Measurements from ENCODE around the gene SLC6A7.
"Not testable (repeated sequence)": the region's sequence is repeated elsewhere in the genome, so short reads cannot be mapped to it uniquely, and the experiment has no call there.

Gene SLC6A7

GRCh38 chr5:150245111-150245789 is 55.4 kb downstream of the SLC6A7 start:
- DNase-seq = no peak

DNA sequence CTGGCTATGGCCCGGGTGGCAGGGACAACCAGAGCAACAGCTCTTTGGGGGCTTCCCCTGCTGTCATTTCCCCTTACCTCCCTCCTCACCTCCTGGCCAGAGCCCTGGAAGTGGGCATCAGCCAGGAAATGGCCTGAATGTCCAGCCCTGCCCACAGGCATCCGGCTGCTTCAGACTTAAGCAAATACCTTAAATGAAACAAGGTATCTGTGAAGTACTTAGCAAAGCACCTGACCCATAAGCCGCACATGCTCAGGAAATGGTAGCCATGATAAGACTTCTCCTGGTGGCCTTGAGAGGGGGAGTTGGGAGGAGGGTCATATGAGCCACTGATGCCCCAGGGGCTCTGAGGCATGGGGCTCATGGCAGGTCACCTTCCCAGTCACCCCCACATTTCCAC is 55.9 kb downstream of the SLC6A7 start:
- no peak for DNase-seq

DNA sequence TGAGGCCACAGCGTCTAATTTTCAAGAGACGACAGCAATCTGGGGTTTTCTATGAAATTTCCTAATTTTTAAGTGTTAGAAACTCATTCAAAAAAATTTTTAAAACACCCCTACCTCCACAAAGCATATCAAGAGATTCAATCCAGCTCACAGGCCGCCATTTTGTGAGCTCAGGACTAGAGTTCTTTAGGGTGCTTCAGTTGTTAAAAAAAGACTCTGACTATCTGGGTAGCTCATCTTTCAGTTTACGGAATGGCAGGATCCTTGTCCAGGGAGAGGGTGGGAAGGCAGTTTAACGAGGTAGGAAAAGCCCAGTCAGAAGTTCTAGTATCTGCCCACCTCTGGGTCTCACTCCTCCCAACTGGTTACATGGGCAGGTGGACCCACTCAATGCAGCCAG is 56.6 kb downstream of the SLC6A7 start:
- no peak for DNase-seq

GRCh38 chr5:150246835-150247234 is 57.0 kb downstream of the SLC6A7 start:
- DNase-seq = no peak

- no peak for DNase-seq
Measured at GRCh38 chr5:150247726-150248125, 57.9 kb downstream of the SLC6A7 start.

DNA sequence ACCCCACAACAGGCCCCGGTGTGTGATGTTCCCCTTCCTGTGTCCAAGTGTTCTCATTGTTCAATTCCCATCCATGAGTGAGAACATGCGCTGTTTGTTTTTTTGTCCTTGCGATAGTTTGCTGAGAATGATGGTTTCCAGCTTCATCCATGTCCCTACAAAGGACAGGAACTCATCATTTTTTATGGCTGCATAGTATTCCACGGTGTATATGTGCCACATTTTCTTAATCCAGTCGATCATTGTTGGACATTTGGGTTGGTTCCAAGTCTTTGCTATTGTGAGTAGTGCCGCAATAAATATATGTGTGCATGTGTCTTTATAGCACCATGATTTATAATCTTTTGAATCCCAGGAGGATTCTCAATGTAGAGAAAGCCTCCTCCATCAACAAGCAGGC is 58.6 kb downstream of the SLC6A7 start:
- DNase-seq = not testable (repeated sequence)

DNA sequence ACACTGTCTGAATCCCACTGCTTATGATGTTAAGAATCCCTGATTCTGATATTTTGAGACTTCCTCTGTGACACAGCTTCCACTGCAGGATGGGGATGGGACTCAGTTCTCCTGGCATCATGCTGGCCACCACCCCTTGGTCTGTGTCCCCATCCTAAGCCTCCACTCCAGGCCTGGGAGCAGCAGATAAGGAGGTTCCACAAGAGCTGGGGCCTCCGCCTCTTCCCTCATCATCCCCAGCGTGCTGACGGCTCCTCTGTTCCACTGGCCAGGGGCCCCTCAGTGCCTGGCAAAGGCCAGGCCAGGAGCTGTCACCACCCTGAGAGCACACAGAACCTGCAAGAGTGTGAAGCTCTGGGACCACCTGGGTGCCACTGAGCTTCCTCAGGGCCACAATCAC is 59.1 kb downstream of the SLC6A7 start:
- no peak for DNase-seq

DNA sequence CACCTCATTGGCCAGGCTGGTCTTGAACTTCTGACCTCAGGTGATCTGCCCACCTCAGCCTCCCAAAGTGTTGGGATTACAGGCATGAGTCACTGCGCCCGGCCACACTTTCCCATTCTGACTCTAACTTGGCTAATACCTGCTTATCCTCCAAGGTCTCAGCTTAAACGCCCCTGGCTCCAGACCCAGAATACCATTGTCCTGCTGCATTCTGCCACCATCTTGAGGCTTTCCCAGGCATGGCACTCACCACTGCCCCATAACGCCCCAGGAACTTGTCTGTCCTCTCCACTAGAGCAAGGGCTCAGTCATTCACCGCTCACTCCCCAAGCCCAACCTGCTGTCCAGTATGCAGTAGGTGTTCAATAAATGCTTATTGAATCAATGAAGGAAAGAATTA is 59.9 kb downstream of the SLC6A7 start:
- DNase-seq = no peak

GRCh38 chr5:150251504-150251903 is 61.6 kb downstream of the SLC6A7 start:
- no peak for DNase-seq

DNA sequence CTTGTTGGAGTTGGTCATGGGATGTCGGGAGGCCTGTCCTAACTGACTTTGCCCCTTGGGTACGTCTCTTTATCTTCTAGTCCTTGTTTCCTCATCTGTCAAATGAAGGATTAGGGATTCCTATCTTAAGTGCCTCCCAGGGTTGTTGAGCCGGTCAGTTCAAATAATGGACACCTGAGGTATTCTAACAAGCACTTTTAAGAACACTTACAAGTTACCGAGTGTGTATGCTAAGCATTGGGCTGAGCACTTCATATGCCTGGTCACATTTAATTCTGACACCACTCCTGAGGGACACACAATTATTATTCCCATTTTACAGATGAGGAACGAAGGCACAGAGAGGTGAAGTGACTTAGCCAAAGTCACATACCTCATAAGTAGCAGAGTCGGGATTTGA is 62.6 kb downstream of the SLC6A7 start:
- DNase-seq = no peak

DNA sequence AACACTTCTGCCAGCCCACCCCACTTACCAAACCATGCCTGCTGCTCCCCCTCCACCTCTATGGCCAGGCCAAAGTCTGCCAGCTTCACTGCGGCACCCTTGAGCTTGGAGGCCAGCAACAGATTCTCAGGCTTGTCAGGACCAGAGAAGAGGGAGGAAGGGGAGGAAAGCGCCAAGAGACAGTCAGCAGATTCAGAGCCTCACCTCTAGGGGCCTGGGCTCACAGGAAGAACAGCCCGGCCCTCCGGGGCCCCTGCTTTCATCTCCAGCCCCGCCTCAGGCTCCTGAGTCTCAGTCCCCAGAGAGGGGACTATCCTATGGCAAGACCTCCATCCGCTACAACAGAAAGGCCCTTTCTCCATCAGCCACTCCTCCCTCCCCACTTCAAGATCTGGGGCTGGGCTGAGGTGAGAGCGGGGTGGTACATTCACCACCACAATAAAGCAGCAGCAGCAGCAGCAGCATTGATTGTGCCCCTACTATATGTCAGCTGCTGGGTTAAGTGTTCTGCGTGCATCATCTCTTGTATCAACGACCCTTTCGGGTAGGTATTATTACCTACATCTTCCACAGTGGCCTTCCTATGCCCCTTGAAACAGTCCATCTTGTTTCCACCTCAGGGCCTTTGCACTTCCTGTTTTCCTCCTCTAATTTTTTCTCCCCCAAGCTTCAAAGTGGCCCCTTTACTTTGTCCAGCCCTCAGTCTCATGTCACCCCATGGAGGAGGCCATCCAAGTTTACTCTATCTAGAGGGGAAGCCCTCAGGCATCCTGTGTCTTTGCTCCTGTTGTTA is 63.8 kb downstream of the SLC6A7 start:
- no peak for DNase-seq

DNA sequence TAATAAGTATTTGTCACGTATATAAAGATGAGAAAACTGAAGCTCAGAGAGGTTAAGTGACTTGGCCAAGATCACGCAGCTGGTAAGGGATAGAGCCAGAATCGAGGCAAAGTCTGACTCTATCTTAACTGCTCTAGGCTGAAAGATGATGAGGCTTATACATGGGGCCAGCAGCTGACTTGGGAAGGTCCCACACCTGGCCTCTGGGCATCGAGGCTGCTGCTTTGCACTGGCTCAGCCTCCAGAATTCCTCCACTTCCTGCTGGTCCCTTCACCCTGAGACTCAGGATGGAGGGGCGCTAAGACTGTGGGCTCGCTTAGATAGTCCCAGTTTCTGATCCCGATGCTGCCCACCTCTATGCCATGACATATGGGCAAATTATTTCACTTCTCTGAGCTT is 64.5 kb downstream of the SLC6A7 start:
- no peak for DNase-seq

DNA sequence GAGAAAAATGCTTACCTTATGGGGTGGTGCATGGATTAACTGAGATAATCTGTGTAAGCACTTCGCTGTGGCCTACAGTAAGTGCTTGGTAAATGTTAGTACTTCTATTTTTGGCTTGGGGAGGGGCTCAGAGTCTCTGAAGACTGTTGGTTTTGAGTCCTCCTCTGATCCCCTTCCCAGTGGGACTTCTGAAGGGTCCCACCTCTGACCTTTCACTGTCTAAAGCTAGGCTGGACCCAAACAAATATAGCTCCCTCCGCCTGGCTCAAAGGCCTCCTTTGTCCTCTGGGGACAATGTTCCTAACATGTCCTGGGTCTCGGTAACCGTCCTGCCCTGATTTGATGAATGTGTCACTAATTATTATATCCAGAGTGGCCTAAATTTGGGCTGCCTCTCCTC is 64.9 kb downstream of the SLC6A7 start:
- DNase-seq = no peak

GRCh38 chr5:150255659-150256409 is 66.0 kb downstream of the SLC6A7 start:
- DNase-seq = no peak

DNA sequence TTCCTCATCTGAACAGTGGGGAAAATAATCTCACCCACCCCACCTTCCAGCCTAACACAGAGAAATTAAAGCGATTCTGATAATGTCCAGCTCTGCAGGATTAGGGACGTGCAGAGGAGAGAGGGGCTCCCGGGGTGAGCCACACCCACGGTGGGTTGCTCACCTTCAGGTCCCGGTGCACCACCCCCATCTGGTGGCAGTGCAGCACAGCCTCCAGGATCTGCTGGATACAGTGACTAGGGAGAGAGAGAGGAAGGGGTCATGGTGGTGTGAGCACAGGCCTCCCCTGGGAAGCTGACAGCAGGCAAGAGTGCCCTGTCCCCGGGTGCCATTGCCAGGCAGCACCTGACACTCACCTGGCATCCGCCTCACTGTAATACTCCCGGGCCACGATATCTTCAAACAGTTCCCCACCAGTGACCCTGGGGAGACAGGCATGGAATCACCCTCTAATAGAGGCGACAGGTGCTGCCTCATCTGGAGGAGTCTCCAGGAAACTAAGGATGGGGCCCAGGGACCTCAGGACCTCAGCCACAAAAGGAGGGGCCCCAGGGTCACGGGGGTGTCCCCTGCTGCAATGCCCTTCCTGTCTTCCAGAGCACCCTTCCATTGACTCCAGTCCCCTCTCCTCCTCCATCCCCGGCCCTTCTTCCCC is 66.7 kb downstream of the SLC6A7 start:
- no peak for DNase-seq

DNA sequence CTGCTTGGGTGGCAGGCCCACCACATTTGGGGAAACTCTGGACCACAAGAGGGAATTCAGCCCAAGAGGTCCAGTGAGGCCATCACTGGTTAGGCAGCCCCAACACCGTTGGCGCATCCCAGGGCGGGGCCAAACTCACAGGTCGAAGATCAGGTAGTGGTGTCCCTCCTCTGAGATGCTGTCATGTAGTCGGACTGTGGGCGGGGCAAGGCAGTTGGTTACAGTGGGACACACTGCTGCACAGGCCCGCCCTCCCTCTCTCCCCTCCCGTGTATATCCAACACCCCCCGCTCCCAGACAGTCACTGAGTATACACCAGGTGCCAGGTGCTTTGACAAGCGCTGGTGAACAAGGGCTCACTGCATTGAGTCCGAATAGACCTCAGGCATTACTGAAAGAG is 67.6 kb downstream of the SLC6A7 start:
- no peak for DNase-seq

GRCh38 chr5:150258130-150258529 is 68.3 kb downstream of the SLC6A7 start:
- no peak for DNase-seq

Measured in SHP77 (cell line).